ENCODE results near the gene GALT. TPM values are rescaled to one million over a fixed set of nuclear protein-coding genes. Genes with fewer than 3 reads are reported as not detected.

GALT gene
- total RNA-seq, 2 donors from 2014 or later = 37.8 to 45.6 TPM

GRCh38 chr9:34642679-34643078 lies 3.8 kb upstream of the GALT start:
- Histone ChIP-seq H3K36me3 (no peaks in the 10 kb centered on the region), H3K4me3 (no peak overlapping the region), H3K27me3 (no peaks in the 10 kb centered on the region), H3K27ac (no peak overlapping the region), H3K9me3 (no peaks in the 10 kb centered on the region), H3K9ac (ENCODE audit: low read depth in 2 of 2, low read length in 2 of 2) (no peak overlapping the region), H3K4me1 (peaks cover 5% of the 10 kb centered on the region)
- TF ChIP-seq CTCF (IDR thresholded peaks at IDR 0.05) = no peak
- intact Hi-C loops (cut with DNase I) = no loop called here
- no peak for DNase-seq

- Histone ChIP-seq H3K27ac (no peak overlapping the region), H3K27me3 (no peaks in the 10 kb centered on the region)
- intact Hi-C loops (cut with DNase I) = no loop called here
These were observed 1.6 kb upstream of the GALT start for GRCh38 chr9:34644766-34645314.

GRCh38 chr9:34647084-34647403 lies 569 bp downstream of the GALT start:
- Histone ChIP-seq H3K27me3 (no peaks in the 10 kb centered on the region), H3K4me3 (peak overlapping the region; percentile 88), H3K27ac (peak overlapping the region; percentile 97), H3K9me3 (no peaks in the 10 kb centered on the region), H3K9ac (ENCODE audit: low read depth in 2 of 2, low read length in 2 of 2) (peak overlapping the region; percentile 93 to 95), H3K36me3 (no peaks in the 10 kb centered on the region), H3K4me1 (peaks cover 10% of the 10 kb centered on the region)
- no peak for TF ChIP-seq CTCF (IDR thresholded peaks at IDR 0.05)
- DNase-seq = no peak
- intact Hi-C loops (cut with DNase I) = no loop called here

More at GRCh38 chr9:34644766-34645314, 1.6 kb upstream of the GALT start:
- no peak overlapping the region for H3K9ac ChIP-seq (ENCODE audit: low read depth in 2 of 2, low read length in 2 of 2)
- H3K9me3 ChIP-seq = no peaks in the 10 kb centered on the region
- no peak for TF ChIP-seq CTCF (IDR thresholded peaks at IDR 0.05)
- no peak overlapping the region for H3K4me3 ChIP-seq
- H3K36me3 ChIP-seq = no peaks in the 10 kb centered on the region
- DNase-seq = no peak
- peaks cover 5% of the 10 kb centered on the region for H3K4me1 ChIP-seq

GRCh38 chr9:34647651-34648050 lies 1.2 kb downstream of the GALT start:
- Histone ChIP-seq H3K27ac (peak overlapping the region; percentile 97), H3K36me3 (no peaks in the 10 kb centered on the region), H3K9ac (ENCODE audit: low read depth in 2 of 2, low read length in 2 of 2) (peak overlapping the region; percentile 93 to 95), H3K27me3 (no peaks in the 10 kb centered on the region), H3K4me1 (peaks cover 14% of the 10 kb centered on the region), H3K9me3 (no peaks in the 10 kb centered on the region), H3K4me3 (peak overlapping the region; percentile 88)
- TF ChIP-seq CTCF (IDR thresholded peaks at IDR 0.05) = no peak
- DNase-seq = peak; percentile 51
- intact Hi-C loops (cut with DNase I) = no loop called here

- H3K9me3 ChIP-seq = no peaks in the 10 kb centered on the region
These were observed 2.2 kb downstream of the GALT start for GRCh38 chr9:34648673-34649072.

More at GRCh38 chr9:34648673-34649072, 2.2 kb downstream of the GALT start:
- Histone ChIP-seq H3K4me1 (peaks cover 14% of the 10 kb centered on the region), H3K27me3 (no peaks in the 10 kb centered on the region), H3K36me3 (no peaks in the 10 kb centered on the region), H3K4me3 (no peak overlapping the region), H3K27ac (no peak overlapping the region), H3K9ac (ENCODE audit: low read depth in 2 of 2, low read length in 2 of 2) (no peak overlapping the region)
- intact Hi-C loops (cut with DNase I) = no loop called here
- TF ChIP-seq CTCF (IDR thresholded peaks at IDR 0.05) = no peak
- no peak for DNase-seq

All from colonic mucosa (tissue), 4 donors.